T-helper 1 cell treated with Interleukin-12 subunit alpha and Interleukin-12 subunit beta and Interleukin-4 antibody, amounts not matched to agents 30 ng/mL and 1 ng/mL, for 36 hours (primary cell): ENCODE data around the gene NANP. TPM values are rescaled to one million over a fixed set of nuclear protein-coding genes. Genes with fewer than 3 reads are reported as not detected.
"Not testable (repeated sequence)": the region's sequence is repeated elsewhere in the genome, so short reads cannot be mapped to it uniquely, and the experiment has no call there.

Source experiments
- intact Hi-C: fragments of 100-400 bp; cut with micrococcal nuclease; formaldehyde crosslinking; loops from one replicate; pipeline ENCODE4 v1.15.1; 2024
- total RNA-seq: library from RNA; stranded (reverse); gene quantifications from 2 replicates; pipeline ENCODE4 v1.2.3, GENCODE V29; 2022

NANP gene
- total RNA-seq, 1 donor from 2014 or later = 6.7 TPM

DNA sequence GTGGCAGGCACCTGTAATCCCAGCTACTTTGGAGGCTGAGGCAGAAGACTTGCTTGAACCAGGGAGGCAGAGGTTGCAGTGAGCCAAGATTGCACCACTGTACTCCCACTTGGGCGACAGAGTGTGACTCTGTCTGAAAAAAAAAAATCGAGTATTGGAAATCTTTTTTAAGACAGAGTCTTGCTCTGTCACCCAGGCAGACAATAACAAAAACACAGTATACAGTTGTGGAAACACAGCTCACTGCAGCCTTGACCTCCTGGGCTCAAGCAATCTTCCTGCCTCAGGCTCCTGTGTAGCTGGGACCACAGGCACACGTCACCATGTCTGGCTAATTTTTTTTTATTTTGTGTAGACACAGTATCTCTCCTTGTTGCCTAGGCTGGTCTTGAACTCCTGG lies 15.0 kb downstream of the NANP start:
- intact Hi-C loops = no loop called here

DNA sequence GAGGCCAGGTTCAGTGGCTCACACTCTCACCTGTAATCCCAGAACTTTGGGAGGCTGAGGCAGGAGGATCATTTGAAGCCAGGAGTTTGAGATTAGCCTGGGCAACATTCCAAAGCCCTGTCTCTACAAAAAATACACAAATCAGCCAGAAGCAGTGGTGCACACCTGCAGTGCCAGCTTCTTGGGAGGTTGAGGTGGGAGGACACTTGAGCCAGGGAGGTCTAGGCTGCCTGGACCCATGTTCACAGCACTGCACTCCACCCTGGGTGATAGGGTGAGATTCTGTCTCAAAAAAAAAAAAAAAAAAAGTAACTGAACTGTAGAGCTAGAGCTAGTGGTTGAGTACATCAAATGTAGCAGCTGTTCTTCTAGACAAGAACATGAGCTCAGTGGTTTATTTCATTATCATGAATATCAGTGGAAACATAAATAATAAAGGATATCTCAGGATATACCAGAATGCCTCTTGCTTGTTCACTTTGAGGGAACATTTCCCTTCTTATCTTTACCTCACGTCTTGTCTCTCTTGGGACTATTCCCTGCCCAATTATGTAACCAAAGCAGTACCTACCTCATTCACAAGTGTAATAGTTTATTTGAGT lies 17.6 kb downstream of the NANP start:
- intact Hi-C loops = no loop called here

DNA sequence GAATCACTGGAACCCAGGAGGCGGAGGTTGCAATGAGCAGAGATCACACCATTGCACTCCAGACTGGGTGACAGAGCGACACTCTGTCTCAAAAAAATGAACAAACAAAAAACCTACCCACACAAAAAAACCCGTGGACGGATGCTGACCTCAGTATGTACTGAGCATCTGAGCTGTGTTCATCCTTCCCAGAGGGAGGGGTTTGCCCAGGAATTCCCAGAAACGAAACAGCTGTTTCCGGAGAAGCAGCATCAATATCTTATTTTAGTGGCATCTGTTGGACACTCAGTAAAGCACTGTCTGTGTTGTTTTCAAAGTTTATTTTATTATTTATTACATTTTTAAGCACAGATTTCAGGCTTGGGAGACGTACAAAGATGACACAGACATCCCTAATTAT lies 18.7 kb downstream of the NANP start:
- intact Hi-C loops = no loop called here

DNA sequence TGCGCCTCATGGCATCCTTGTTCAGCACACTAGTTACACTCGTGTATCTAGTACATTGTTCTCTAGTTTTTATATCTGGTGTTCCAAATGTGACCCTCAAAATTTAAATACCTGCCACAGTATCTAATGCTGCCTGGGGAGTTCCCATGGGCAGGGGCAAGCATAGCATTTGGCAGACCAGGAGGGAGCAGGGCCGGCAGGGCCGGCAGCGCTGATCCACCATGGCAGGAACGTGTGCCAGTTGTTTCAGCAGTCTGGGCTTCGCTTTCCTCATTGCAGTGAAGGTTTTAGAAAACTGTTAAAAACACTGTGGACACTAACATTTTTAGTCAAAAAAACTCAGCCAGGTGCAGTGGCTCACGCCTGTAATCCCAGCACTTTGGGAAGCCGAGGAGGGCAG lies 19.2 kb downstream of the NANP start:
- intact Hi-C loops = no loop called here

DNA sequence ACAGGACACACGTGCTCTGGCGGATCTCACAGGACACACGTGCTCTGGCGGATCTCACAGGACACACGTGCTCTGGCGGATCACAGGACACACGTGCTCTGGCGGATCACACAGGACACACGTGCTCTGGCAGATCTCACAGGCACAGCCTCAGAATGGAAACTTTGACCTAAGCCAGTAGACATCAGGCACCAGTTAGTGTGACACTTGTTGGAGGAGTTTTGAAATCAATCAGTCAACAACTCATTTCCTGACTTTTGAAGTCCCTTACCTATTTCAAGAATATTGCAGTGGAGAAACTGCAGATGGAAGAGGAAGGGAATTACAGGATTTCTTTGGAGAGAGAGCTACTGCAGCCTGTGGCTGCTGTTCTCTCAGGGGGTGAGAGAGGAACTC lies 20.9 kb downstream of the NANP start:
- intact Hi-C loops = not testable (repeated sequence)

DNA sequence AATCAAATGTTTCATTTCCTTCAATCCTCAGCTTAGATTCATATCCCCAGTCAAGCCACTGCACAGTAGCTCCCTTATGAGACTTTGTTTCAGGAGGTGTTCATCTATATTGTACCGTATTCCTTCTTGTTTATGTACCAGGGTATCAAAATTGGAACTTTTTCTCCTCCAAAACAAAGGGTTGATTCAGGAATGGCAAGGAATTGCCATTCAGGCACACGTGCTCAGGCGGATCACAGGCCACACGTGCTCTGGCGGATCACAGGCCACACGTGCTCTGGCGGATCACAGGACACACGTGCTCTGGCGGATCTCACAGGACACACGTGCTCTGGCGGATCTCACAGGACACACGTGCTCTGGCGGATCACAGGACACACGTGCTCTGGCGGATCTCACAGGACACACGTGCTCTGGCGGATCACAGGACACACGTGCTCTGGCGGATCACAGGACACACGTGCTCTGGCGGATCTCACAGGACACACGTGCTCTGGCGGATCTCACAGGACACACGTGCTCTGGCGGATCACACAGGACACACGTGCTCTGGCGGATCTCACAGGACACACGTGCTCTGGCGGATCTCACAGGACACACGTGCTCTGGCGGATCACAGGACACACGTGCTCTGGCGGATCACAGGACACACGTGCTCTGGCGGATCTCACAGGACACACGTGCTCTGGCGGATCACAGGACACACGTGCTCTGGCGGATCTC lies 21.5 kb downstream of the NANP start:
- intact Hi-C loops = not testable (repeated sequence)

DNA sequence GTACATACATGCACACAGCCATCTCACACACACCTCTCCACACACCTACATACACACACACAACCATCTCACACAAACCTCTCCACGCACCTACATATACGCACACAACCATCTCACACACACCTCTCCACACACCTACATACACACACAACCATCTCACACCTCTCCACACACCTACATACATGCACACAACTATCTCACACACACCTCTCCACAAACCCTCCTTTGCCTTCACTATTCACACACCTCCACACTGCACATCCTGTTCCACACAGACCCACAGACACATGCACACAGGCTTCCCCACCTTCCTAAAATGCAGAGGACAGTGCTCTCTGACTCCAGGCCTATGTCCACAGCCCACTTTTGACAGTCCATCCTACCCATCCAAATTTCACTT lies 22.2 kb downstream of the NANP start:
- intact Hi-C loops = no loop called here

DNA sequence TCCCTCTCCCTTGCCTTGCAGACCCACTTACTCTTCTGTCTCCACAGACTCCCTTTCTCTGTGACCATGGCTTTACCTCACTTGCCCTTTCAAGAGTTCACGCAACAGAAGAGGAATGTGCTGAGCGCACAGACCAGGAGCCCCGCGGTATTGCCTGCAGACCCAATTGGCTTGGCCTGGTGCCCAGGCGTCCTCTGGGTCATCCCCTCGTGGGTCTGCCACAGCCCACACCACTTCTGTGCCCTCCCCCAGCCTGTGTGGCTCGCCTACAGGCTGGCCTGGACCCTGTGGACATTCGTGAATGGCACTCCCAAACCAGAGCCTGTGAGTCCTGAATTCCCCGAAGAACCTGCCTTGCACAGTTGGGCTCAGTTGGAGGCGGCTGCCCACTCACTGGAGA lies 23.2 kb downstream of the NANP start:
- intact Hi-C loops = no loop called here

DNA sequence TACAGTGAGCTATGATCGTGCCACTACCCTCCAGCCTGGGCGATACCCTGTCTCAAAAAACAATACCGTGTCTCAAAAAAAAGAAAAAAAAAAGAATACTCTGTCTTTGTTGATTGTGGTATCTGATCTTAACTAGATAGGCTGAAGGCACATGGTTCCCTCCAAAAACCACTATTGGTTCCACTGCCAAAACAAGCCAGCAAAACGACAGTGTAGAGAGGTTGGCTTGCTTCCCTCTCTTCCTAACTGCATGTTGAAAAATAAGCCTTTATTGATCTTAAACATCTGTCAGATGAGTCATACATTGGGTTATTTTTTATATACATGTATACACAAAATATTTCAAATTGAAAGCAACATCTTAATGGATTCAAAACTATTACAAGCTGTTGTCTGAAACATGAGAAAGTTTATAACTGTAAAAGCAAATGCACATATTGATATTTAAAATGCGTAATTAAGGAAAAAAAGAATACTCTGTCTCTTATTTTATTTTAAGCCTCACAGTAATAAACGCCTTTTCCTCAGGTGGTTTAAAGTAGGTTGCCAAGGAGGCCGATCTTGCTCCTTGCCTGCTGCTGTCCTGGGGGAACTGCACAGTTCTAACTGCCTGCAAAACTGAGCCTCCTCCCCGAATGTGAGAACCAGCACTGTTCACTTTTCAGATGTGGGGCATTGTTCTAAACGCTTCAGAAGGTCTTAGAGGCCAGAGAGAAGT lies 31.5 kb downstream of the NANP start:
- intact Hi-C loops = no loop called here

DNA sequence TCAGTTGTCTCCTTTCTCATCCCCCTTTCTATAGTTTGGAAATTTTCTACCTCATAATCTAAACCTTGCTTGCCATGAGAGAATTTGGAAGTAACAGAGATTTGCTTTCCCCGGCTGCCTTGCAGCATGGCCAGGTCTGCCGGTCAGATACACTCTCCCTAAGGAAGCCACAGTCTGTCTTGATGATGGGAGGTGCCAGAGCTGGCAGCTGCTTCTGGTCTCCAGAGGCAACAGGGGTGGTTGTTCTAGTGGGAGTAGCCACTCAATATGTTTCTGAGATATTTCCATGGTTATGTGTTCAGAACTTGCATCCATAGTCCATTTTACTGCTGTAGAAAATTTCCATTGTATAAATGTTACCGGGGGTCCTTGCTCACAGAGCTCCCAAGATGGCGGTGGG lies 33.0 kb downstream of the NANP start:
- intact Hi-C loops = not testable (repeated sequence)

DNA sequence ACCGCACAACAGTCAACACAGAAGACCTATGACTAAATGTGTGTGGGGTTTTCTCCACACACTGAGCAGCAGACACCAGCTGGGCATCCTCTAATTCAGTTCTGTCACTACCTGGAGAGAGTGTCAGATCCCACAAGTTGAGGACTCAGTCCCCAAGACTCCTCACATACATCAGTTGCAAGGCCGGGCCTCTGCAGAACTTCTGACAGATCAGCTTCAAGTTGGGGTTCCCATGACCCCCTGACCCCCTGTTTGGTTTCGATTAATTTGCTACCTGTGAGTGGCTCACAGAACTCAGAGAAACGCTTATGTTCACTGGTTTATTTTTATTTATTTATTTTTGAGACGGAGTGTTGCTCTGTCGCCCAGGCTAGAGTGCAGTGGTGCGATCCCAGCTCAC lies 35.3 kb downstream of the NANP start:
- intact Hi-C loops = no loop called here

DNA sequence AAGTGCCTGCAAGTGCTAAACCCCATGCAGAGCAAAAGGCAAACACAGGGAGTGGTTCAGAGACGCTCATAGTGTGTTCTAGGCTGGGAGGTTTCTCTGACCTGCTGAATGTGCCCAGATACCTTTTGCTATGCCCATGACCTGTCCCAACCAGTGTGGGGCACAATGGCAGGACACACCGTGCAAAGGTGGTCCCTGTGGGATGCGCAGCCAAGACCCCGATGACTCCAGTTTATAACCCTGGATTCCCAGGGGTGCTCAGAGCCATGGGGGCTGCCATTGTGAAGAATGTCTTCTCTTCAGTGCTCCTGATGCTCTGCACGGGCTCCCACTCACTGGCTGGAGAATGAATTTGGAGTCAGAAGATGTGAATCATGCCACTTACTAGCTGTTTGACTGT lies 36.3 kb downstream of the NANP start:
- intact Hi-C loops = no loop called here

DNA sequence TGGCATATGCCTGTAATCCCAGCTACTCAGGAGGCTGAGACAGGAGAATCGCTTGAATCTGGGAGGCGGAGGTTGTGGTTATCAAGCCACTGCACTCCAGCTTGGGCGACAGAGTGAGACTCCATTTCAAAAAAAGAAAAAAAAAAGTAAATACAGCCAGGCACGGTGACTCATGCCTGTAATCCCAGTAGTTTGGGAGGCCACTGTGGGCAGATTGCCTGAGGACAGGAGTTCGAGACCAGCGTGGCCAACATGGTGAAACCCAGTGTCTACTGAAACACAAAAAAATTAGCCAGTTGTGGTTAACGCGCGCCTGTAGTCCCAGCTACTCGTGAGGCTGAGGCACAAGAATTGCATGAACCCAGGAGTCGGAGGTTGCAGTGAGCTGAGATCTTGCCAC lies 36.9 kb downstream of the NANP start:
- intact Hi-C loops = no loop called here

DNA sequence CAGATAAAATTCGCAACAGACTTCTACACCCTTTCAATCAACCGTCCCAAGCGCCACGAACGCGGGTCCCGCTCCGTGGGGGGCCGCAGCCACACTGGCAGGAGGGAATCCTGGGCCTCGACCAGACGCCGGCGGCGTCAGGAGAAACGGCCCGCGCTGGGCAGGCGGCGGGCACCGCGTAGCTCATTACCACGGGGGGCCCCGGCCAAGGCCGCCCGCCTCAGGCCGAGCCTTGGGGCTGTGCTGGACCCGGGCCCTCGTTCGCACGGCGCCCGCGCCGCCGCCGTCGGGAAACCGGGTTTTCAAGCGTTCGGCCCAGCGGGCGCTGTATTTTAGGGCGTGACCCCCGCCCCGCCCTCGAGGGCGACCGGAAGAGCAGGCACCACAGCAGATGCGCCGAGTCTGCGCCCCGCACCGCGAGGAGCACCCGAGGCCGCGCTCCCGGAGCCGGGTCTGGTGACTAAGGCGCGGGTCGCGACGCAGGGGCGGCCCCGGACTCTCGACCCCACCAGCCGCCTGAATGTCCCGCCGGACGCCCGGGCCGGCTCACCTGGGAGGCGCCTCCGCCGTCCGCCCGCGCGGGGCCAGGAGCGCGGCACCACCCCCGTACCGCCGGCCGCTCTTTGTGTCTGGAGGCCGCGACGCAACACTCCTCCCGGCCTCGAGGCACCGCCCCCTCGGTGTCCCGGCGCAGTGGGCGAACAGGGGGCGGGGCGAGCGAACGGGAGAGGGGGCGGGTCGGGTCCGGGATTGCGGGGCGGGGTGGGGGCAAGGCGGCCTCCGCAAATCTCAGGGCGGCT lies 38.7 kb downstream of the NANP start, which contains the start of gene NINL:
TSS of gene NINL (minus strand) at position 627 of the 800 bp plus-strand sequence. CDS start 58,944 bp downstream, outside the sequence.
- intact Hi-C loops = loop anchor here (1.0 to 2.0 kb wide), 3 partner anchors 38 to 178 kb away; partner anchors contain the start of gene GINS1

DNA sequence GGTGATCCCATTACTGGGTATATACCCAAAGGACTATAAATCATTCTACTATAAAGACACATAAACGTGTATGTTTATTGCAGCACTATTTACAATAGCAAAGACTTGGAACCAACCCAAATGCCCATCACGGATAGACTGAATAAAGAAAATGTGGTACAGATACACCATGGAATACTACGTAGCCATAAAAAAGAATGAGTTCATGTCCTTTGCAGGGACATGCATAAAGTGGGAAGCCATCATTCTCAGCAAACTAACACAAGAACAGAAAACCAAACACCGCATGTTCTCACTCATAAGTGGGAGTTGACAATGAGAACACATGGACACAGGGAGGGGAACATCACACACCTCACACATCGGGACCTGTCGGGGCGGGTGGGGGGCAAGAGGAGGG lies 40.2 kb downstream of the NANP start:
- intact Hi-C loops = loop anchor here (2.0 kb wide), 1 partner anchor 107 kb away; no protein-coding TSS in a partner anchor

DNA sequence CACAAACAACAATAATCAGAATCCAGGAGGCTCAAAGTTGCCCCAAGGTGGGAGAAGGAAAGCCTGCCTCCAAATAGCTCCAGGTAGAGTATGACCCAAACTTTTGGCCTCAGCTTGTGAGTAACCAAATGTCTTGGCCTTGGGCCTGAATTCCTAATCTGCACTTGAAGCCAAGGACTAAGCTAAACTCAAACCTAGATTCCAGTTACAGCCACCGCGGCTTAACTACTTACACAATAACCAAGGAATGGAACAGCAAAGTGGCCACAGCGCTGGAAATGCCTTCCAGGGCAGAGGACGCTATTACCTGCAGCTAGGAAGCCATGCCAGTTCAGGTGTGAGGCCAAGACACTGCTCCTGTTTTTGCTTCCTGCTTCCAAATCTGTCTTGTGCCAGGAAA lies 43.1 kb downstream of the NANP start:
- intact Hi-C loops = no loop called here

DNA sequence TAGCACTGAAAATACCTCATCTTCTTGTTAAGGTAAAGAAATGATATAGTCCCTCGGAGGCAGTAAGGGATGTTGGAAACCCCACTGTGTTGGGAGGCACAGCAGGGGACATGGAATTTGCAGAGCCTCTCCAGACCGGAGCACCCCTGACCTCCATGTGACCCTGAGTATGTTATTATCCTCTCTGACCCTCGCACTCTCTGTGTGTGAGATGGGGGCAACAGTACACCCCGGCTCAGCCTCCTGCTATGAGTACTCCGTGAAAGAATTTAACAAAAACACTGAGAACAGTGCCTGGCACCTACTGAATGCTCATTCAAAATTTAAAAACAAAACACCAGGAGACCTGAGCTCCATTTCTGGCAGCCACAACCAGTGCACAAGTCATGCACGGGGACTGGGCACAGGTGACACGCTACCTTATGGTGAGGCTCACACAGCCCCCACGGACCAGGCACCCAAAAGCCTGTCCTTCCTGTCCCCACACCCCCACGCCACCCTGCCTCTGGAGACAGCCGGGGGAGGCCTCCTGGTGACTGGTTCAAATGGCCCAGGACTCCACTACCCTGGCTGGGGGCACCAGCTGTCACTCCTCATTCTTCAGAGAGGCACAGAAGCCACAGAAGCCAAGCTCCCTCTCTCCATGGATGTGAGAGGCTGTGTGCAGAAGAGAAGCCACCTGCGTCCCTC lies 44.6 kb downstream of the NANP start:
- intact Hi-C loops = no loop called here

DNA sequence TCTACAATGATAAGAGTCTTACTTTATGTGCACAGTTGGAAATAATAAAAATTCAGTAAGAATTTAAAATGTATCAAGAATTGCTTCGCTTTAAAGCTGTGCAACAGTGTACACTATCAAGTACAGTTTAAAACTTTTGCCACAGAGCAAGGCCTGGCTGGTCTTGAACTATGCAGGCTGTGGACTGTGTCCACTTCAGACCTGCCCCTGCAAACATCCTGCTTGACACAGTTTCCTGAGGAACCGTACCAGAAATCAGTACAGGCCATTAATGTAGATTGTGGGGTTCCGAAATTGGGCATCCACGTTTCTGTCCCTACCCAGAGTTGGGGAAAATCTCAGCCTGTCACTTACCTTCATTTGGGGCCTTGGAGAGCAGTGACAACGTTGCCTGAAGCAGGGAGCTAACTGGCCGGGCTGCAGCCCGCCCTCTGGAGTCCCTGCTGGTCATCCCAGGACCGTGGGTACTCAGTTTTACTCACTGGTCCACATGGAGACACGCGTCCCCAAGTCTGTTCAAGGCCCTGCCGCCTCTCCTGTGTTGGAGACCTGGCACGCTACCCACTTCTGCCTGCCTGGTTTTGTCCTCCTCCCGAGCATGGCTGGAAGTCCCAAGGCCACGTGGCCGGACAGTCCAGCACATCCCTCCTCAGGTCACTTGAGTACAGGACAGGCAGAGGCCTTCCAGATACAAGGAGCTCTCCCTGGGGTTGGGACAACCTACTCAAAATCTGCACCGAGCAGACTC lies 46.9 kb downstream of the NANP start:
- intact Hi-C loops = no loop called here

DNA sequence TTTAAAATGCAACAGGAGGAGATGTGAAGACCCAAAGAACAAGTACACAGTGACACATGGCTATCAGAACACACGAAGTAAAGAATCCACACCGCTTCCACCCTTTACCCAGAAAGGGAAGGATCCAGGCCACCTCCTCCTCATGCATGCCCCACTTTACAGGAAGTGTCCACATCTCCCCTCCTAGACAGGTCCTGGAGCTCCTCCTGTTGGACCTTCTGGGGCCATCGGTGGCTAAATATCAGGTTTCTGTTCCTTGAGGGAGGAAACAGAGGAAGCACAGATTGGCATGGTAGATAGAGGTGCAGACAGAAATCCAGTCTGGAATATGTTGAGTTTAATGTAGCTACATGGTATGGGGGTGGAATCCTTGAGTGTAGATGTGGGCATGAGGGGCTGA lies 49.4 kb downstream of the NANP start:
- intact Hi-C loops = no loop called here
